ENCODE measurements around the gene DGKG.

DNA sequence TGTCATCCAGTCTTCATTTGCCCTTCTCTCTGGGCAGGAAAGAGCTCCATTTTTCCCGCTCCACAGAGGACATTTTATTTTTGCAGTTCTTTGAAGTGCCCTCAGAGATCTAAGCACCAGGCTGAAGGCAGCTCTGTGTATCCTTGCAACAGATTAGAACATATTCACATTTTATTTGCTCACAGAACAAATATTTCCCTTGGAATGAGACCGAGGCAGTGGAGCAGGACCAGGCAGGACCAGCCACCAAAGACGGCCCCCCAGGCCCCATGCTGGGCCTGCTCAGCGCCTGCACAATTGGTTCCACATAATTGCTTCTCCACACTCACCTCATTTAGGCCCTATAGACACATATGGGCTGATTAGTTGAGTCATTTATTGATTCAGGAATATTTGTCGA, 237.4 kb downstream of the DGKG start:
- TF ChIP-seq, protein P1, sequence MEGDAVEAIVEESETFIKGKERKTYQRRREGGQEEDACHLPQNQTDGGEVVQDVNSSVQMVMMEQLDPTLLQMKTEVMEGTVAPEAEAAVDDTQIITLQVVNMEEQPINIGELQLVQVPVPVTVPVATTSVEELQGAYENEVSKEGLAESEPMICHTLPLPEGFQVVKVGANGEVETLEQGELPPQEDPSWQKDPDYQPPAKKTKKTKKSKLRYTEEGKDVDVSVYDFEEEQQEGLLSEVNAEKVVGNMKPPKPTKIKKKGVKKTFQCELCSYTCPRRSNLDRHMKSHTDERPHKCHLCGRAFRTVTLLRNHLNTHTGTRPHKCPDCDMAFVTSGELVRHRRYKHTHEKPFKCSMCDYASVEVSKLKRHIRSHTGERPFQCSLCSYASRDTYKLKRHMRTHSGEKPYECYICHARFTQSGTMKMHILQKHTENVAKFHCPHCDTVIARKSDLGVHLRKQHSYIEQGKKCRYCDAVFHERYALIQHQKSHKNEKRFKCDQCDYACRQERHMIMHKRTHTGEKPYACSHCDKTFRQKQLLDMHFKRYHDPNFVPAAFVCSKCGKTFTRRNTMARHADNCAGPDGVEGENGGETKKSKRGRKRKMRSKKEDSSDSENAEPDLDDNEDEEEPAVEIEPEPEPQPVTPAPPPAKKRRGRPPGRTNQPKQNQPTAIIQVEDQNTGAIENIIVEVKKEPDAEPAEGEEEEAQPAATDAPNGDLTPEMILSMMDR (optimal IDR thresholded peaks at IDR 0.05 in 1 of 3, IDR thresholded peaks at IDR 0.05 in 1 of 3, conservative IDR thresholded peaks at IDR 0.05 in 1 of 3; ENCODE audit: extremely low read depth in 1 of 3, insufficient read depth in 2 of 3, low read length in 3 of 3), result no peak
- no peak for TF ChIP-seq EZH2 (IDR thresholded peaks at IDR 0.05; ENCODE audit: low read length)

All from keratinocyte (primary cell).